ENCODE measurements around the gene THTPA.

- TF ChIP-seq, protein P1, sequence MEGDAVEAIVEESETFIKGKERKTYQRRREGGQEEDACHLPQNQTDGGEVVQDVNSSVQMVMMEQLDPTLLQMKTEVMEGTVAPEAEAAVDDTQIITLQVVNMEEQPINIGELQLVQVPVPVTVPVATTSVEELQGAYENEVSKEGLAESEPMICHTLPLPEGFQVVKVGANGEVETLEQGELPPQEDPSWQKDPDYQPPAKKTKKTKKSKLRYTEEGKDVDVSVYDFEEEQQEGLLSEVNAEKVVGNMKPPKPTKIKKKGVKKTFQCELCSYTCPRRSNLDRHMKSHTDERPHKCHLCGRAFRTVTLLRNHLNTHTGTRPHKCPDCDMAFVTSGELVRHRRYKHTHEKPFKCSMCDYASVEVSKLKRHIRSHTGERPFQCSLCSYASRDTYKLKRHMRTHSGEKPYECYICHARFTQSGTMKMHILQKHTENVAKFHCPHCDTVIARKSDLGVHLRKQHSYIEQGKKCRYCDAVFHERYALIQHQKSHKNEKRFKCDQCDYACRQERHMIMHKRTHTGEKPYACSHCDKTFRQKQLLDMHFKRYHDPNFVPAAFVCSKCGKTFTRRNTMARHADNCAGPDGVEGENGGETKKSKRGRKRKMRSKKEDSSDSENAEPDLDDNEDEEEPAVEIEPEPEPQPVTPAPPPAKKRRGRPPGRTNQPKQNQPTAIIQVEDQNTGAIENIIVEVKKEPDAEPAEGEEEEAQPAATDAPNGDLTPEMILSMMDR (IDR thresholded peaks at IDR 0.05), result no peak
- no peak for TF ChIP-seq POLR2A (IDR thresholded peaks at IDR 0.05)
Measured at GRCh38 chr14:23605931-23606585, 50.0 kb downstream of the THTPA start.

All from esophagus squamous epithelium (tissue), 4 donors.